IPS-NIHi7 (cell line): ENCODE data around the gene SMCO2.

Source experiments
- DNase-seq: peaks from one replicate; pipeline ENCODE4 v3.0.0; 2012; ENCODE audit warnings: mixed read lengths; ENCODE audit errors: extremely low spot score

Gene SMCO2

GRCh38 chr12:27453421-27453820 lies 6.9 kb downstream of the SMCO2 start:
- no peak for DNase-seq

- DNase-seq, result no peak
Observed at GRCh38 chr12:27455589-27455988, 9.1 kb downstream of the SMCO2 start.

GRCh38 chr12:27456618-27457017 lies 10.1 kb downstream of the SMCO2 start:
- no peak for DNase-seq

- no peak for DNase-seq
Observed at GRCh38 chr12:27460471-27460978, 14.0 kb downstream of the SMCO2 start.

GRCh38 chr12:27462151-27462694 lies 15.7 kb downstream of the SMCO2 start:
- DNase-seq, result no peak

- no peak for DNase-seq
Observed at GRCh38 chr12:27462851-27463250, 16.3 kb downstream of the SMCO2 start.

GRCh38 chr12:27463511-27464219 lies 17.1 kb downstream of the SMCO2 start:
- DNase-seq, result no peak

- no peak for DNase-seq
Observed at GRCh38 chr12:27464220-27464554, 17.7 kb downstream of the SMCO2 start.

- no peak for DNase-seq
Observed at GRCh38 chr12:27467641-27468040, 21.1 kb downstream of the SMCO2 start.

GRCh38 chr12:27468241-27468640 lies 21.7 kb downstream of the SMCO2 start:
- DNase-seq, result no peak

GRCh38 chr12:27469176-27469736 lies 22.7 kb downstream of the SMCO2 start:
- no peak for DNase-seq

GRCh38 chr12:27472604-27473003 lies 26.1 kb downstream of the SMCO2 start:
- no peak for DNase-seq

GRCh38 chr12:27474344-27474743 lies 27.8 kb downstream of the SMCO2 start:
- DNase-seq, result no peak

- DNase-seq, result no peak
Observed at GRCh38 chr12:27477049-27477448, 30.5 kb downstream of the SMCO2 start.

- DNase-seq, result no peak
Observed at GRCh38 chr12:27478949-27479348, 32.4 kb downstream of the SMCO2 start.

GRCh38 chr12:27480016-27480415 lies 33.5 kb downstream of the SMCO2 start:
- DNase-seq, result no peak

- DNase-seq, result no peak
Observed at GRCh38 chr12:27486961-27487360, 40.4 kb downstream of the SMCO2 start.

- no peak for DNase-seq
Observed at GRCh38 chr12:27488479-27488878, 41.9 kb downstream of the SMCO2 start.

- DNase-seq, result no peak
Observed at GRCh38 chr12:27491226-27491625, 44.7 kb downstream of the SMCO2 start.

GRCh38 chr12:27493260-27493940 lies 46.9 kb downstream of the SMCO2 start:
- no peak for DNase-seq

GRCh38 chr12:27497446-27497845 lies 50.9 kb downstream of the SMCO2 start:
- no peak for DNase-seq

- no peak for DNase-seq
Observed at GRCh38 chr12:27498149-27498548, 51.6 kb downstream of the SMCO2 start.

- DNase-seq, result no peak
Observed at GRCh38 chr12:27498761-27499160, 52.2 kb downstream of the SMCO2 start.
